Tibial artery (tissue), 4 donors: ENCODE data around the gene PNCK.

ENCODE experiments used
- DNase-seq, 2 donors: peaks; one replicate each; pipeline ENCODE4 v3.0.0-alpha.2; 2019
- H3K27ac ChIP-seq, 2 donors: fragments of 200-600 bp; sonication (generic) in 1 of 2; 1 replicate in 1 of 2; 2 replicates in 1 of 2; pipeline ENCODE4 v1.5.1; 2018 to 2019; ENCODE audit warnings: mild to moderate bottlenecking in 1 of 2
- H3K27me3 ChIP-seq, 2 donors: fragments of 200-600 bp; sonication (generic) in 1 of 2; one replicate each; pipeline versions ENCODE4 v1.5.1 to v1.6.0; 2016 to 2019
- H3K36me3 ChIP-seq, 3 donors: fragments of 200-600 bp; sonication (generic) in 2 of 3; one replicate each; pipeline ENCODE4 v1.5.1; 2016 to 2019; ENCODE audit warnings: mild to moderate bottlenecking in 2 of 3
- H3K4me1 ChIP-seq, 4 donors: fragments of 200-600 bp; sonication (generic) in 2 of 4; 1 replicate in 3 of 4; 2 replicates in 1 of 4; pipeline ENCODE4 v1.5.1; 2016 to 2019
- H3K4me3 ChIP-seq, 2 donors: fragments of 200-600 bp; sonication (generic) in 1 of 2; 1 replicate in 1 of 2; 2 replicates in 1 of 2; pipeline ENCODE4 v1.5.1; 2018 to 2019; ENCODE audit warnings: mild to moderate bottlenecking in 2 of 2
- H3K9me3 ChIP-seq, 3 donors: fragments of 200-600 bp; sonication (generic) in 1 of 3; one replicate each; pipeline ENCODE4 v1.5.1; 2016 to 2019
- CTCF ChIP-seq, 2 experiments: fragments of 200-600 bp in 1 of 2; fragments of 450-650 bp in 1 of 2; IDR thresholded peaks; one replicate each; pipeline ENCODE4 v1.5.1; 2017 to 2019; ENCODE audit warnings: antibody characterized with exemption in 2 of 2, mild to moderate bottlenecking in 1 of 2, moderate library complexity in 1 of 2
- intact Hi-C: fragments of 100-400 bp; cut with DNase I; formaldehyde crosslinking; loops from one replicate; pipeline ENCODE4 v1.15.0; 2023; ENCODE audit warnings: low total_unique reads

The PNCK gene

GRCh38 chrX:153690466-153690865 is 16.9 kb upstream of the PNCK start:
- peaks cover 0 to 16% (median 9%) of the 10 kb centered on the region in 4 donors for H3K4me1 ChIP-seq
- intact Hi-C loops = no loop called here
- no peak overlapping the region for H3K4me3 ChIP-seq
- no peaks in the 10 kb centered on the region for H3K27me3 ChIP-seq
- no peaks in the 10 kb centered on the region for H3K9me3 ChIP-seq
- DNase-seq = no peak
- peak overlapping the region in 1 of 2 donors; percentile 74 for H3K27ac ChIP-seq
- H3K36me3 ChIP-seq = peaks cover 0 to 22% (median 4%) of the 10 kb centered on the region in 3 donors
- TF ChIP-seq CTCF (IDR thresholded peaks at IDR 0.05) = no peak

GRCh38 chrX:153689654-153690465 is 16.2 kb upstream of the PNCK start:
- Histone ChIP-seq H3K27me3 (no peaks in the 10 kb centered on the region), H3K9me3 (no peaks in the 10 kb centered on the region), H3K36me3 (peaks cover 0 to 18% (median 4%) of the 10 kb centered on the region in 3 donors), H3K4me1 (peaks cover 0 to 16% (median 9%) of the 10 kb centered on the region in 4 donors), H3K4me3 (peak overlapping the region; percentile 60 to 66), H3K27ac (peak overlapping the region; percentile 65 to 74)
- DNase-seq = no peak
- TF ChIP-seq CTCF (IDR thresholded peaks at IDR 0.05) = no peak
- intact Hi-C loops = no loop called here

- Histone ChIP-seq H3K9me3 (no peaks in the 10 kb centered on the region), H3K36me3 (peaks cover 0 to 10% (median under 1%) of the 10 kb centered on the region in 3 donors), H3K4me3 (peak overlapping the region; percentile 60 to 66), H3K27me3 (no peaks in the 10 kb centered on the region), H3K27ac (peak overlapping the region; percentile 74 to 75), H3K4me1 (peaks cover 0 to 16% (median 9%) of the 10 kb centered on the region in 4 donors)
- intact Hi-C loops = no loop called here
- no peak for TF ChIP-seq CTCF (IDR thresholded peaks at IDR 0.05)
- DNase-seq = peak; percentile 45 to 89
These were observed 15.4 kb upstream of the PNCK start for GRCh38 chrX:153688911-153689590.

GRCh38 chrX:153688506-153688905 is 14.9 kb upstream of the PNCK start:
- peak overlapping the region; percentile 74 to 75 for H3K27ac ChIP-seq
- no peak for DNase-seq
- intact Hi-C loops = no loop called here
- no peak for TF ChIP-seq CTCF (IDR thresholded peaks at IDR 0.05)
- H3K4me3 ChIP-seq = peak overlapping the region; percentile 60 to 66
- H3K4me1 ChIP-seq = peaks cover 0 to 16% (median 9%) of the 10 kb centered on the region in 4 donors
- peaks cover 0 to 4% (median 0%) of the 10 kb centered on the region in 3 donors for H3K36me3 ChIP-seq
- H3K27me3 ChIP-seq = no peaks in the 10 kb centered on the region
- H3K9me3 ChIP-seq = no peaks in the 10 kb centered on the region

GRCh38 chrX:153688071-153688470 is 14.5 kb upstream of the PNCK start:
- H3K36me3 ChIP-seq = no peaks in the 10 kb centered on the region
- H3K4me3 ChIP-seq = peak overlapping the region; percentile 60 to 66
- no peaks in the 10 kb centered on the region for H3K9me3 ChIP-seq
- DNase-seq = no peak
- TF ChIP-seq CTCF (IDR thresholded peaks at IDR 0.05) = no peak
- peak overlapping the region in 1 of 2 donors; percentile 65 for H3K27ac ChIP-seq
- peaks cover 0 to 16% (median 9%) of the 10 kb centered on the region in 4 donors for H3K4me1 ChIP-seq
- no peaks in the 10 kb centered on the region for H3K27me3 ChIP-seq
- intact Hi-C loops = no loop called here
